GM18526 (cell line): Measurements from ENCODE around the gene GLIS2.
A peak's percentile ranks its signal among the peaks of the same experiment; 100 is the strongest.

Source experiments
- POLR2A ChIP-seq: IDR thresholded peaks from 3 replicates; pipeline ENCODE4 v1.6.1; 2011; ENCODE audit not compliant: insufficient read length; ENCODE audit errors: extremely low read depth

GLIS2 gene

DNA sequence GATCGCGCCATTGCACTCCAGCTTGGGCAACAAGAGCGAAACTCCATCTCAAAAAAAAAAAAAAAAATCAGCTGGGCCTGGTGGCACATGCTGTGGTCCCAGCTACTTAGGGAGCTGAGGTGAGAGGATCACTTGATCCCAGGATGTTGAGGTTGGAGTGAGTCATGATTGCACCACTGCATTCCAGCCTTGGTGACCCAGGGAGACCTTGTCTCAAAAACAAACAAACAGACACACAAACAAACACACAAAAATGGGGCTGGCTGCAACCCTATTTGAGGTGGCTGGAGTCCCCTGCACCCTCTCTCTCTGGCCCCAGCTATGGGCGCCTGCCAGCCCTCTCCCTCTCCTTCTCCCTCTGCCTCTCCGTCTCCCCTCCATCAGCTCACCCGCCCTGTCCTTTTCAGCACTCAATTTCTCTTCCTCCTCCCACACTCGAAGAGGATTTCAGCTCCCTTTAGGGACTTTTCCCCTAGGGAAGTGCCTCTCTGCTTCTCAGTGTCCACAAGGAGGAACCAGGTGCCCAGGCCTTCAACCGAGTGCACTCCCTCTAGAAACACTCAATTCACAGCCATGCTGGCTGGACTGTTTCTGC lies 25.5 kb upstream of the GLIS2 start:
- TF ChIP-seq POLR2A: no peak

DNA sequence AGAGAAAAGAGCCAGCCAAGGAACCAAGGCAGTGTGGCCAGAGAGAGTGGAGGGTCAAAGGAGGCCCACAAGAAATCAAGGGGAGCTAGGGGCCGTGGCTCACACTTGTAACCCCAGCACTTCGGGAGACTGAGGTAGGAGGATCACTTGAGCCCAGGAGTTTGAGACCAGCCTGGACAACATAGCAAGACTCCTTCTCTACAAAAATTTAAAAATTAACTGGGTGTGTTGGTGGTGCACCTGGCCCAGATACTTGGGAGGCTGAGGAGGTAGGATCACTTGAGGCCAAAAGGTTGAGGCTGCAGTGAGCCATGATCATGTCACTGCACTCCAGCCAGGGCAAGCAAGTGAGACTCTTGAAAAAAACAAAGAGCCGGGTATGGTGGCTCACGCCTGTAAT lies 24.2 kb upstream of the GLIS2 start:
- TF ChIP-seq POLR2A: no peak

- TF ChIP-seq POLR2A: no peak
Observed at GRCh38 chr16:4293181-4293716, 22.6 kb upstream of the GLIS2 start.

GRCh38 chr16:4293822-4294457 lies 21.9 kb upstream of the GLIS2 start:
- TF ChIP-seq POLR2A: no peak

DNA sequence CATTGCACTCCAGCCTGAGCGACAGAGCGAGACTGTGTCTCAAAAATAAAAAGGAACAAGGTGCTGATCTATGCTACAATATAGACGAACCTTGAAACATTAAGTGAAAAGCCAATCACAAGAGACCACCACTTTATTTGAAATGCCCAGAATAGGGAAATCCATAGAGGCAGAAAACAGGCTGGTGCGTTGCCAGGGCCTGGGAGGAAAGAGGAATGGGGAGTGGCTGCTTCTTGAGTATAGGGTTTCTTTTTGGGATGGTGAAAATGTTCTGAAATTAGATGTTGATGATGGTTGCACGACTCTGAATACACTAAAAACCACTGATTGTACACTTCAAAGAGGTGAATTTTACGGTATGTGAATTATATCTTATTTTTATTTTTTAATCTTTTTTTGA lies 20.3 kb upstream of the GLIS2 start:
- TF ChIP-seq POLR2A: no peak

DNA sequence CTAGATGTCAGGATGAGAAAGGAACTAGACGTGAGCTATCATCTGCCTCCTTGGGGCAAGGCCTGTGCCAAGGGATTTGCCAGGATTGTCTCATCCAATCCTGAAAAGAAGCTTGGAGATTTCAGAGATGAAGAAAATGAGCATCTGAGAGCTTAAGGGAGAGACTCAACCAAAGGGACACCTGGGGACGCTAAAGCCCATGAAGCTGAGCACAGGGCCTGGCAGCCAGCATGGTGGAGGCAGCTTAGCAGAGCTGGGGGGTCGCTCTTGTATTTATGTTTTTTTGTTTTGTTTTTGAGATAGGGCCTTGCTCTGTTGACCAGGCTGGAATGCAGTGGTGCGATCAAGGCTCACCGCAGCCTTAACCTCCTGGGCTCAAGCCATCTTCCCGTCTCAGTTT lies 18.4 kb upstream of the GLIS2 start:
- no peak for TF ChIP-seq POLR2A

DNA sequence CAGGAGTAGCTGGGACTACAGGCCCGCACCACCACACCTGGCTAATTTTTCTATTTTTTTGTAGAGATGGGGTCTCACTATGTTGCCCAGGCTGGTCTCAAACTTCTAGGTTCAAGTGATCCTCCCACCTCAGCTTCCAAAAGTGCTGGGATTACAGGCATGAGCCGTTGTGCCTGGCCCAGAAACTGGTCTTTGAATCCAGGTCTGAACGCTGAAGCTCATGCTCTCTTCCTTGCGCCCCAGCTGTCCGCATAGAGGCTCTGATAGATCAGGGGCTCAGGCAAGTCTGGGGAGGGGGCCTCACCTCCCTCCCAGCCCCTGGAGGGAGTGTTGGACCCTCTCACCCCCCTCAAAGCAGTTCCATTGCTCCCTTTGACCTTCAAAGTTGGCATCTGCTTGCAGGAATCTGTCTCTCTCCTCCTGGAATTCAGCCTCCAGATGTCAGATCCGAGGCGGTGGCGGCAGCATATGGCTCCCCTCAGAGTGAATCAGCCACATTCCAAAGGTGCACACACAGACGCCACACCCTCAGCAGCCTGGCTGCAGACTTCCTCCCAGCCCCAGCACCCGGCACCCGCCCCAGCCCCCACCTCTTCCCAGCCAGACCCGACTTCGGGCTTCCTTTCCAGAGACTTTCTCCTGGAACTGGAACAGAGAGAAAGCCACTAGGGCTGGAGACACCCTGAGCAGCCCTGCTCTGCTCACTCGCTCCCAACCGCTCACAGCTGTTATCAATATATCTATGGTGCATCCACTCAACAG lies 16.9 kb upstream of the GLIS2 start:
- TF ChIP-seq POLR2A: no peak

DNA sequence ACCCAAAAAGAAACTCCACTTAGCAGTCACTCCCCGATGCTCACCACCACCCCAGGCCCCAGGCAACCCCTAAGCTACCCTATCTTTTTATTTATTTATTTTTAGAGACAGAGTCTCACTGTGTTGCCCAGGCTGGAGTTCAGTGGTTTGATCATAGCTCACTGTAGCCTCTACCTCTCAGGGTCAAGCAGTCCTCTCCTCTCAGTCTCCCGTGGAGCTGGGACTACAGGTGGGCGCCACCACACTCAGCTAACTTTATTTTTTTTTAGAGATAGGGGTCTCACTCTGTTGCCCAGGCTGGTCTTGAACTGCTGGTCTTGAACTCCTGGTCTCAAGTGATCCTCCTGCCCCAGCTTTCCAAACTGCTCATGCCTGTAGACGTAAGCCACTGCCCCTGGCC lies 14.7 kb upstream of the GLIS2 start:
- TF ChIP-seq POLR2A: no peak

GRCh38 chr16:4301968-4302367 lies 13.9 kb upstream of the GLIS2 start:
- TF ChIP-seq POLR2A: no peak

DNA sequence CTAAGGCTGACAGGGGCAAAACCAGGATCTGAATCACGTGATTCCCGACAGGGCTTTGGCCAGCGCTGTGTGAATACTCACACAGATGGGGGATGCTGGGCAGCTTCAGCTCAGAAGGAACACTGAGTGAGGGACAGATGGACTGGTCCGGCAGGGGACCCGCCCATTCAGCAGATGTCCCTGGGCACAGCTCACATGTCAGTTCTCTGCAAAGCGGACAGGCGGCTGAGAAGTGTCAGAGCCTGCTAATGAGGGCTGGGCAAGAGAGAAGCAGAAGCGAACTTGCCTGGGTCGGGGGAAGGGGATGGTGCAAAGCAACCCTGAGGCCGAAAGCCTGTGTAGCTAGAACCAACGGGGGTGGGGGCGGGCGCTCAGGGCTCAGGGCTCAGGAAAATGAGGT lies 11.9 kb upstream of the GLIS2 start:
- no peak for TF ChIP-seq POLR2A

DNA sequence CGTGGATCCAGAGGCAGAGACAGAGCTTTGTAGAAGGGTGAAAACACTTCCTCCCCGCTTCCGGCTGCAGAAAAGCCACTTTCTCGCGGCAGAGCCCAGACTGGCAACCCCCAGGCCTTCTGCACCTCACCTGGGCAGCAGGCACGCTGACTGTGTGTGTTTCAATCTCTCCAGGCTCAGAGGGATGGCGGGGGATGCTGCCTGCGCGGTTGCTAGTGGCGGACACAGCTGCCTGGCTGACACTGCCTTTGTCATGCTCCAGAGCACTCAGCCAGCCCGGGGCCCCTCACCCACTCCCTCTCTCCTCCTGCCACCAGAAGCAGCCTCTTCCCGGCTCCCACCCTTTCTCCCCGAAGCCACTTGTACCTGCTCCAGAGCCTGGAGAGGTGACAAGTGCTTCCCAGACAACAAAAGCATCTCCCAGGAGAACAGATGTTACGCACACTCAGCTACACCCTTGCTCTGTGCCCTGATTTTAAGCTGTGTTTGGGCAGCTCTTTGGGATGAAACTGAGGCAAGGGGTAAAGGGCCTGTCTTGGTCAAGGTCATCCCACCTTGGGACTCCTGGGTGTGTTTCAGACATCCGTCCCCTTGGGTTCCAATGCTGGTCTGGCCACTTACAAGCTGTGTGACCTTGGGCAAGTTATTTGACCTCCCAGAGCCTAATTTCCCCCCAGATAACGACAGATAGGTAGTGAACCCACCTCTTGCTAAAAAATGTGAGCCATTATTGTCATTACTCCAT lies 9.2 kb upstream of the GLIS2 start:
- TF ChIP-seq POLR2A: no peak

DNA sequence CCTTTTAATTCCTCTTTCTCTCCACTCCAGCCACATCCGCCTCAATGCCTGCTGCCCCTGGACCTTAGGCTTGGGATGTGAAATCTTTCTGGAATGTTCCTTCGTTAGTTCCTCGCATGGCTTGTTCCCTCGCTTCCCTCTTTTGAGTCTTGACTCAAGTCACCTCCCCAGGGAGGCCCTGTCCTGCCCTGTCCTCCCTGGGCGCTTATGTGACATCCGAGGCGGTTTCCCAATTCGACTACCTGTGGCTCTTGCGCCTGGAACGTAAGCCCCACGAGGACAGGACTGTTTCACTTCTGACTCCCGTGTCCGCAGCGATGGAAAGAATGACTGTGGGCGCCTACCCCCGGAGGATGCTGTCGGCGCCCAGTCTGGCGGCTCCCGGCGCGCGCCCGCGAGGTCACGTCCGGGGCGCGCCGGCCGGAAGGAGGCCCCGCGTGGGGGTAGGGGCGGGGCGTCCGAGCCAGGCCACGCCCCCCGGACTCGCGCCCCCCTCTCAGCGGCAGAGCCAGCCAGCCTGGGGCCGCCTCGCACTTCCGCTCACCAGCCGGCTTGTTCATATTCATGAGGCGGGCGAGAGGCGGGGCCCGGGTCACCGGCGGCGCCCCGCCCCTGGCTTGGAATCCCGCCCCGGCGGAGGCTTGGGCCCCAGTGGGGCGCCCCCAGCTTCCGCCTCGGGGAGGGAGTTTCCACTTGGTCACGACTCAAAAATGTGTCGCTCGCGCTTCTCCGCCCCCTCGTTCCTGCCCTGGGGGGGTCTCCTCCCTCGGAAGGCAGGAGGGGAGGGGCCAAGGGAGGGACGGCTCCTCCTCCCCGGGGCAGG lies 8.4 kb upstream of the GLIS2 start:
- peak; percentile 84 for TF ChIP-seq POLR2A

- TF ChIP-seq POLR2A: no peak
Observed at GRCh38 chr16:4309102-4309832, 6.6 kb upstream of the GLIS2 start.

DNA sequence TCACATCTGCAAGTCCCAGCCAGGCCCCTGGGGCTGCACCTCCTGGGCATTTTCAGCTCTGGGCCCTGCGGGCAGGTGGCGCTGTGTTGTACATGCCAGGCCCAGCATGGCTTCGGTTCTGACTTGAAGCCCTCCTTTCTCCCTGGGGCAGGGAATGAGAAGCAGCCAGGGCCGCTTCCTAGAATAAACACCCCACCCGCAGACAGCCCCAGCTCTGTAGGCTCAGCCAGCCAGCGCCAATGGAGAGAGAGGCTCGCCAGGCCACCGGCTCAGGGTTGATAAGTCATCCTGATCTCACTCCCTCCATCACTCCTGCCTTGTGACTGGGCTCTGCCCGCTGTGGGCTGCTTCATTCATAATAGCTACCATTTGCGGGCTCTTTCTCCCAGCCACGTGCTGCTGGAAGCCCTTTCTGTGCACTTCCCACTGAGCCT lies 6.0 kb upstream of the GLIS2 start:
- no peak for TF ChIP-seq POLR2A
